Measurements from ENCODE around the gene HMMR. TPM values are rescaled to one million over a fixed set of nuclear protein-coding genes. Genes with fewer than 3 reads are reported as not detected.
A peak's percentile ranks its signal among the peaks of the same experiment; 100 is the strongest.
"Not testable (repeated sequence)": the region's sequence is repeated elsewhere in the genome, so short reads cannot be mapped to it uniquely, and the experiment has no call there.

HMMR gene, protein sequence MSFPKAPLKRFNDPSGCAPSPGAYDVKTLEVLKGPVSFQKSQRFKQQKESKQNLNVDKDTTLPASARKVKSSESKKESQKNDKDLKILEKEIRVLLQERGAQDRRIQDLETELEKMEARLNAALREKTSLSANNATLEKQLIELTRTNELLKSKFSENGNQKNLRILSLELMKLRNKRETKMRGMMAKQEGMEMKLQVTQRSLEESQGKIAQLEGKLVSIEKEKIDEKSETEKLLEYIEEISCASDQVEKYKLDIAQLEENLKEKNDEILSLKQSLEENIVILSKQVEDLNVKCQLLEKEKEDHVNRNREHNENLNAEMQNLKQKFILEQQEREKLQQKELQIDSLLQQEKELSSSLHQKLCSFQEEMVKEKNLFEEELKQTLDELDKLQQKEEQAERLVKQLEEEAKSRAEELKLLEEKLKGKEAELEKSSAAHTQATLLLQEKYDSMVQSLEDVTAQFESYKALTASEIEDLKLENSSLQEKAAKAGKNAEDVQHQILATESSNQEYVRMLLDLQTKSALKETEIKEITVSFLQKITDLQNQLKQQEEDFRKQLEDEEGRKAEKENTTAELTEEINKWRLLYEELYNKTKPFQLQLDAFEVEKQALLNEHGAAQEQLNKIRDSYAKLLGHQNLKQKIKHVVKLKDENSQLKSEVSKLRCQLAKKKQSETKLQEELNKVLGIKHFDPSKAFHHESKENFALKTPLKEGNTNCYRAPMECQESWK
- 51.6 and 77.6 TPM in 2 replicates for total RNA-seq (2014; rRNA removed; shearing (Covaris generic))

DNA sequence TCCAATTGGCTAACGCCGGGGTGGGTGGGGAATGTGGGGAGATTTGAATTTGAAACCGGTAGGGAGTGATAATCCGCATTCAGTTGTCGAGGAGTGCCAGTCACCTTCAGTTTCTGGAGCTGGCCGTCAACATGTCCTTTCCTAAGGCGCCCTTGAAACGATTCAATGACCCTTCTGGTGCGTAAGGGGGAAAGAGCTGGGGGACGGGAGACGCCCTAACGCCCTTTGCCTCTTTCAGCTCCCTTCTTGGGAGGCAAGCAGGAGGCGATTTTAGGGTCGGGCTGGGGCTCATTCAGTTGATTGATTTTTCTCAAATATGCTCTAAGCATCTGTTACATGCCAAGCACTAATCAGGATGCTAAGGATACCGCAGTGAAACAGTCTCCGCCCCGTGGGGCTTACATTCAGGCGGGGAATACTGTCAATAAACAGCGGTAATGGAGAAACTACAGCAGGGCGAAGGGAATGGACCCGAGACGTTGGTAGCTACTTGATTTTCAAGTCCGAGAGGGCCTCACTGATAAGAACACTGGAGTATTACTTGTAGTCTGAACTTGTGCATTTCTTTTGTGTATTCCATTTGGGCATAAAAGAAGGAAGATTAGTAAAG, at the start of gene HMMR:
HMMR (plus strand) TSS at position 71 of the 610 bp plus-strand sequence; CDS start at position 132, 61 bp downstream.
- in situ Hi-C loops (cut with HindIII; ENCODE audit: low sequenced_read_pairs) = no loop called here
- DNase-seq (ENCODE audit: low spot score) = peak; percentile 53

DNA sequence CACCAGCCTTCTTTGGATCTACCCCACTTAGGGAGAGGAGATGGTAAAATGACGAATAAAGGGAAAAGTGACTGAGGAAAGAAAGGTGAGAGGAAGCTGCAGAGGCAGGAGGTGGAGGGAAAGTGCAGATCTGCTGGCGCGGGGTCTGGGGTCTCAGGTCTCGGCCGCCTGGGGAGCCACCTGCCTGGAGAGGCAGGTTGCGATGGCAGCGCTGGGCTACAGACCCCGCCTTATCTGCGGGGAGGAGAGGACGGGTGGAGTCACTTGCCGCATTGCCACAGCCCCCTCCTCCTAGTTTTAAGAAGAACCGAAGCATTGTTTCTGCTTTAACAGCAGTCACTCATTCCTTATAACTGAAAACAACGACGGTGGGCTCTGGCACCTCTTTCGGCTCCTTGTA, 44.8 kb upstream of the HMMR start:
- DNase-seq (ENCODE audit: low spot score); in situ Hi-C loops (cut with HindIII; ENCODE audit: low sequenced_read_pairs): not testable (repeated sequence)

DNA sequence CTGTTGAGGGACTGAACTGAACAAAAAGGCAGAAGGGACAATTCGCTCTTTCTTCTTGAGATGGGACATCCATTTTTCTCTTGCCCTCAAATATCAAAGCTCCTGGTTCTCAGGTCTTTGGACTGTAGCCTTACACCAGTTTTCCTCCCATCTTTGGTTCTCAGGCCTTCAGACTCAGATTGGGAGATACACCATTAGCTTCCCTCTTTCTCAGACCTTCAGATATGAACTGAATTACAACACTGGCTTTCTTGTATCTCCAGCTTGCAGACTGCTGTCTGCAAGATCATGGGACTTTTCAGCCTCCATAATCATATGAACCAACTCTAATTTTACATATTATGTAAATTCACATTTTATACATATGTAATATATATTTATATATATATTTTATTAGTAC, 35.6 kb upstream of the HMMR start:
- in situ Hi-C loops (cut with HindIII; ENCODE audit: low sequenced_read_pairs) = no loop called here
- DNase-seq (ENCODE audit: low spot score) = no peak

DNA sequence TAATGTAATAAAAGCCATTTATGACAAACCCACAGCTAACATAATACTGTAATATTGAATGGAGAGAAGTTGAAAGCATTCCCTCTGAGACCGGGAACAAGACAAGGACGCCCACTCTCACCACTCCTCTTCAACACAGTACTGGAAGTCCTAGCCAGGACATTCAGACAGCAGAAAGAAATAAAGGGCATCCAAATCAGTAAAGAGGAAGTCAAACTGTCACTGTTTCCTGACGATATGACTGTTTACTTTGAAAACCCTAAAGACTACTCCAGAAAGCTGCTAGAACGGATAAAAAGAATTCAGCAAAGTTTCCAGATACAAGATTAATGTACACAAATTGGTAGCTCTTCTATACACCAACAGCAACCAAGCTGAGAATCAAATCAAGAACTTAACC, 34.3 kb upstream of the HMMR start:
- DNase-seq (ENCODE audit: low spot score); in situ Hi-C loops (cut with HindIII; ENCODE audit: low sequenced_read_pairs): not testable (repeated sequence)

DNA sequence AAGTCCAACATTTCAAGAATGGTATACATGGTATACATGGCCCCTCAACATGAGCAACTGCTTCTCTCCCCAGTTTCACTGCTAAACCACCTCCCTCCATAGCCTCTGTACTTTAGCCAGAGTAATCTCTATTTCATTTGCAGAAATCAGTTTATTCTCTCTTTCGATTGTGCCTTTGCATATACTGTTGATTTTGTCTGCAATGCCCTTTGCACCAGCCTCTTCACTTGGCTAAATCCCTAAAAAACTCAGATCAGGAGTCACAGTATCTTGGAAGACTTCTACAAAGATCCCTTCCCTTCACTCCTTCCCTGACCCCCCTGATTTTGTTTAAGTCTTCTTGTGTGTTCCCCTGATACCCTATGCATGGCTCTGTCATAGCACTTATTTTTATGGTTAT, 27.9 kb upstream of the HMMR start:
- in situ Hi-C loops (cut with HindIII; ENCODE audit: low sequenced_read_pairs) = no loop called here
- no peak for DNase-seq (ENCODE audit: low spot score)

DNA sequence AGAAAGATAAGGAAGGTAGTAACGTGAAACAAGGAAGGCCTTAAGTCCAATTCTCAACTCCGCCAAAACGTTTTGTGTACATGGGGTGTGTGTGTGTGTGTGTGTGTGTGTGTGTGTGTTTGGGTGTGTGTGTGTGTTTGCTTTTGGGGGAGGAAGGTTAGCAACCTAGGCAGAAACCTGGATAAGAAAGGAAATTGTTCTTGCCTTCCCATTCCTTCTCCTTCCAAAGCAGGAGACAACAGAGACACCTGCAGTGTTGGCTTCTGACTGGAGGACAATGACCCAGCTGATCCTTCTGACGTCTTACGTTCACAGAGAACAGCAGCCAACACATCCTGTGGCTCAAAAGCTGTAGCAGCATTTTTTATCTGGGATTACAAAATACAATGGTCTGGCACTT, 27.2 kb upstream of the HMMR start:
- no peak for DNase-seq (ENCODE audit: low spot score)
- in situ Hi-C loops (cut with HindIII; ENCODE audit: low sequenced_read_pairs) = no loop called here

DNA sequence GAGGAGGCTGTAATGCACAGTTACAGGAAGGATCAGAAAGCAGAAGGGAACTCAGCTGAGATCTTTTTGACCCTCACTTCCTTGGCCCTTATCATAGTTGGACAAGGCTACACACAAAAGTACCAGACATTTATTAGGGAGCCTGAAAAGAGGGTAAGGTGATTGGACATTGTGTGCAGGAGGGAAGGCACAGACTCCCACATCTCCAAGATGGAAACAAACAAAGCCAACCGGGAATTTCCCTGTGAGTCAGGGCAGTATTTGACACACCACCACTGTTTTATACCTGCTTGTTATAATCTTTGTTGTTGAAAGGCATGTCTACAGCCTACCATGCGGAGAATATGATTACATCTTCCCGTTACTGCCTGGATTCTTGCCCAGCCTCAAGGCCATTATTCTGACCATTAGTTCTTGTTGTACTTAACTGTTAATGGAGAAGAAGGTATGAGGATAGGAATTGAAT, 26.0 kb upstream of the HMMR start:
- in situ Hi-C loops (cut with HindIII; ENCODE audit: low sequenced_read_pairs) = no loop called here

DNA sequence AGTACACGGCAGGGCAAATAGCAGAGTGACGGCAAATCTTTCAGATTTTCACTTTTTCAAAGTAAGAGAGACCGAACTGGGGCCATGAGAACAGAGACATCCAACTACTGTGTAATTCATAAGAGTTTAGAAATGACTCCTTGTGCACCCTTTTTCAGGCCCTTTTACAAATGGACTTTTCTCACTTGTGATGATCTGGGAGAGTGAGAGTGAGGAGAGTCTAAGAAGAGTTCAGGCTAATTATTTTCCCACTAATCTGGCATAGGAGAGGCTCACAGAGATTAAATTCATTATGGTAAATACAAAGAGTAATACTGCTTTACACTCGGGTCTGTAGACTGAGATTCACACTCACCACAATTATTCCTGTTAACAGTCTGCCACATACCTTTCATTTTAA, 23.9 kb upstream of the HMMR start:
- in situ Hi-C loops (cut with HindIII; ENCODE audit: low sequenced_read_pairs) = no loop called here
- no peak for DNase-seq (ENCODE audit: low spot score)

More for the DNA sequence above, 26.0 kb upstream of the HMMR start:
- no peak for DNase-seq (ENCODE audit: low spot score)

DNA sequence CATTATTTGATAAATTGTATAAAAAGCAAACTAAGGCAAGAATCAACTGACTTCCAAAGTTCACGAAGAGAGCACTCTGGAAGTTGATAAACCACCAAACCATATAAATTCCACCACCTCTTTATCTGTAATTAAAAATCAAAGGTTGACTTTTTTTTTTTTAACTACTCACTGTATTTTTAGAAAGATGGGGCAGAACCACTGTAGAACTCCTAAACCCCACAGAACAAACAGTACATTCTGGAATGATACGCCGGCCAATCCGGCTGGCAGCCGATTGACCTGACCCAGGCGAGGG, 23.5 kb upstream of the HMMR start:
- DNase-seq (ENCODE audit: low spot score) = no peak
- in situ Hi-C loops (cut with HindIII; ENCODE audit: low sequenced_read_pairs) = no loop called here

DNA sequence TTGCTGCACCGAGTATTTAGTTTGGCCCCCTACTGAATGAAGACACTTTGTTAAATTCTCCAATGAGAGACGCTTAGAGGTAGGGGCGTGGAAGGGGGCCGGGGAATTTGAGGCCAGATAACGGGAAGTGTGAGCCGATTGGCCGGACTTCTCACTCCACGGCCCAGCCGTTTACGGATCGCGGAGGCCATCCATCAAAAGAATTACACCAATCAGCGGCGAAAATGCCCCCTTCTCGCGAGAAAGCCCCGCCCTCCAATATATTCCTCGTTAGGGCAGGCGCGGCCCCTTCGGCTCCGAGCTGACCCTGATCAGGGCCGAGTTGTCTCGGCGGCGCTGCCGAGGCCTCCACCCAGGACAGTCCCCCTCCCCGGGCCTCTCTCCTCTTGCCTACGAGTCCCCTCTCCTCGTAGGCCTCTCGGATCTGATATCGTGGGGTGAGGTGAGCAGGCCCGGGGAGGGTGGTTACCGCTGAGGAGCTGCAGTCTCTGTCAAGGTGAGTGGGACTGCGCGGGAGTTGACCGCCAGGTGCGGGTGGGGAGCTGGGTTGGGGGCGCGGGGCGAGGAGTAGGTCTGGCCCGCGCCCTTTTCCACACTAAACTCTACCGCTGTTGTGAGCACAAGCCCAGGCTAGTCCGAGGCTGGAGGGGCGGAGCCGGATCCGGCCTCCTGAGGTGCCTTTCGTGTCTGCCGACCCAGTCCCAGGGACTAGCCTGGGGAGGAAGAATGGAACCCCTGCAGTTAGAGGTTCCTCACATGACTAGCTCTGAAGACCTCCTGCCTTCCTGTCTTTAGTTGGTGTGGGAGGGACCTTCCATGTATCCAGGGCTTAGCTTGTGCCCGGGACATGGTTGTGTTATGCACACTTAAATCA, 22.9 kb upstream of the HMMR start, which contains the start of gene CCNG1:
CCNG1 (plus strand) TSS at position 287 of the 874 bp plus-strand sequence. CDS start 1,662 bp downstream, outside the sequence.
- in situ Hi-C loops (cut with HindIII; ENCODE audit: low sequenced_read_pairs) = no loop called here
- peak; percentile 99 for DNase-seq (ENCODE audit: low spot score)

DNA sequence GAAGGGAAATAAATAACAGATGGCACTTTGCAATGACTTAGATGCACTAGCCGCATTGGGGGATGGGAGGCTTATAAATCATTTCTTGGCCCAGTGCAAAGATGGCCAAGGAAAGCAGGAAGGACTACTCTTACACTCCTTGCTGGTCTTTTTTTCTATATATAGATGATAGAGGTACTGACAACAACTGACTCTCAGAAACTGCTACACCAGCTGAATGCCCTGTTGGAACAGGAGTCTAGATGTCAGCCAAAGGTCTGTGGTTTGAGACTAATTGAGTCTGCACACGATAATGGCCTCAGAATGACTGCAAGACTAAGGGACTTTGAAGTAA, 21.4 kb upstream of the HMMR start:
- in situ Hi-C loops (cut with HindIII; ENCODE audit: low sequenced_read_pairs) = no loop called here
- peak; percentile 33 for DNase-seq (ENCODE audit: low spot score)

DNA sequence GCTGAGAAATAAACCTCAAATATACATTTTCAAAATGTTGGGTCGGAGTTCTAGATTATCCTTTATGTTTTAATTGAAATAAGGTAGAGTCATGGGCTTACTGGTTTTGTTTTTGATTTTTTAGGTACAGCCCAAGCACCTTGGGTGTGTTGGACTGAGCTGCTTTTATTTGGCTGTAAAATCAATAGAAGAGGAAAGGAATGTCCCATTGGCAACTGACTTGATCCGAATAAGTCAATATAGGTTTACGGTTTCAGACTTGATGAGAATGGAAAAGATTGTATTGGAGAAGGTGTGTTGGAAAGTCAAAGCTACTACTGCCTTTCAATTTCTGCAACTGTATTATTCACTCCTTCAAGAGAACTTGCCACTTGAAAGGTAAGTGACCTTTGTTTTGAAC, 19.5 kb upstream of the HMMR start:
- DNase-seq (ENCODE audit: low spot score) = no peak
- in situ Hi-C loops (cut with HindIII; ENCODE audit: low sequenced_read_pairs) = no loop called here

DNA sequence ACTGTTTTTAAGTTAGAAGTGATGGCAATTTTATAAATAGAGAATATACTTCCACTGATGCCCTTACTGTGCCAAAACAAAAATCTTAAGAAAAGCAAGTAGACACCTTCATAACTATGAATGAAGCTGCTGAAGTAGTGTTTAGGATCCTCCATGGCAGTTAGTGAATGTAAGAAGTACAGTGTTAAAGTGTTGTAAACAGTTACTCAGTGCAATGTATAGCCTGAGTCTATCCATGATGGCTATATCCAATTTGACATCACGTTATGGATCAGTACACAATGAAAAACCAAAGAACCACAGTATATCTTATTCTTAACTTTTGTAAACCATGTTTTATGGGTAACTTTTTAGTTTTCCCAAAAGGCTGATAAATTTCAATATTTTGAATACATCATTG, 15.9 kb upstream of the HMMR start:
- DNase-seq (ENCODE audit: low spot score) = no peak
- in situ Hi-C loops (cut with HindIII; ENCODE audit: low sequenced_read_pairs) = no loop called here

DNA sequence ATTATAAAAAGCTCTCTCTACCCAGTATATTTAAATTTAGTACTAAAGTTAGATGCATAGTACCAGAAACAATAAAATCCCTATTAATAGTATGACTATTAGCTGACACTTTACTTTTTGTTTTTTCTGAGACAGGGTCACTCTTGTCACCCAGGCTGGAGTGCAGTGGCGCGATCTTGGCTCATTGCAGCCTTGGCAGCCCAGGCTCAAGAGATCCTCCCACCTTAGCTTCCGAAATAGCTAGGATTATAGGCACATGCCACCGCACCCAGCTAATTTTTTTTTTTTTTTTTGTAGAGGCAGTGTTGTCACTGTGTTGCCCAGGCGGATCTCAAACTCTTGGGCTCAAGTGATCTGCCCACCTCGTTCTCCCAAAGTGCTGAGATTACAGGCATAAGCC, 15.1 kb upstream of the HMMR start:
- in situ Hi-C loops (cut with HindIII; ENCODE audit: low sequenced_read_pairs) = no loop called here
- DNase-seq (ENCODE audit: low spot score) = no peak

DNA sequence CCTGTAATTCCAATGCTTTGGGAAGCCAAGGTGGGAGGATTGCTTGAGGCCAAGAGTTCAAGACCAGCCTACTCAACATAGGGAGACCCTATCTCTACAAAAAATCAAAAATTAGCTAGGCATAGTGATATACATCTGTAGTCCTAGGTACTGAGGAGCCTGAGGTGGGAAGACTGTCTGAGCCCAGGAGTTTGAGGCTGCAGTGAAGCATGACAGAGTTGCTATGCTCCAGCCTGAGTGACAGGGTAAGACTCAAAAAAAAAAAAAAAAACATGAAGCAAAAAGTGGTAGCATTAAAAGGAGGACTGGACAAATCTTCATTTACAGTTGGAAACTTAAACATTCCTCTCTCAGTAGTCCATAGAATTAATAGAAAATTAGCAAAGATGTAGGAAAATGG, 13.2 kb upstream of the HMMR start:
- in situ Hi-C loops (cut with HindIII; ENCODE audit: low sequenced_read_pairs) = no loop called here
- no peak for DNase-seq (ENCODE audit: low spot score)

DNA sequence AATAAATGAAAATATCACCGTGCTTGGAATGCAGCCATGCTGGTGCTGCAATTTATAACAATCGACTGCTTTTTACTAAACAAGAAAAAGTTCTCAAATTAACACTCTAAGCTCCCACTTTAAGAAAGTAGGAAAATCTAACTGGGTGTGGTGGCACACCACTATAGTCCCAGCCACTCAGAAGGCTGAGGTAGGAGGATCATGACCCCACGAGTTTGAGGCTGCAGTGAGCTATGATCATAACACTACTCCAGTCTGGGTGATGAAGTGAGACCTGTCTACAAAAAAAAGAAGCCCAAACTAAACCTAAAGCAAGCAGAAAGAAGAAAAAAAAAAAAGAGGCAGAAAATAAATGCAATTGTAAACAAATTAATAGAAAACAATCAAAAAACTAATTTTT, 12.6 kb upstream of the HMMR start:
- in situ Hi-C loops (cut with HindIII; ENCODE audit: low sequenced_read_pairs) = no loop called here
- no peak for DNase-seq (ENCODE audit: low spot score)

DNA sequence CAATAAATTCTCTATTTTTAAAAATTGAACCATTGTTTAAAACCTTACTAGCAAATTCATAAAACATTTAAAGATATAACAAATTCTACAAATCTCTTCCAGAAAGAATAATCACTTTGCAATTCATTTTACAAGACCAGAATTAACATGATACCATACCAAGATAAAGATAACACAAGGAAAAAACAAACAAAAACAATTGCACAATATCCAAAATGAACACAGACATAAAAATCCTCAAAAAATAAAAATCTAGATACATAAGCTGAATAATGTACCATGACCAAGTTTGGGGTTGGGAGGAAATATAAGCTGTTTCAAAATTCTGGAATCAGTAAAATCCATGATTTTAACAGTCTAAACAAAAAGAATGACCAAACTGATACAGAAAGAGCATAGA, 11.9 kb upstream of the HMMR start:
- DNase-seq (ENCODE audit: low spot score) = no peak
- in situ Hi-C loops (cut with HindIII; ENCODE audit: low sequenced_read_pairs) = no loop called here

DNA sequence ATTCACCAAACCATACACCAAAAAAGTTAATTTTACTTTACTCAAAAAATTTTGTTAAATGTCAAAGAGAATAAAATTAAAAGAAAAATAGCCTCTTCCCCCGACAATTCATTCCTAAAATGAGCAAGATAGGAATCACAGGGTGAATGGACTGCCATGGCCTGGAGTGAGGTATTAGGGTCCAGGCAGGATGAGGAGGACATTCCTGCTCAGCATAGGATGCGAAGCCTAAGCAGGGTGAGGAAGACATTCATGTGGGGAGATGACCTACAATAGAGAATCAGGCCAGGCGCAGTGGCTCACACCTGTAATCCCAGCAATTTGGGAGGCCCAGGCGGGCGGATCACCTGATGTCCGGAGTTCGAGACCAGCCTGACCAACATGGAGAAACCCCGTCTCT, 8.9 kb upstream of the HMMR start:
- in situ Hi-C loops (cut with HindIII; ENCODE audit: low sequenced_read_pairs) = no loop called here
- no peak for DNase-seq (ENCODE audit: low spot score)

DNA sequence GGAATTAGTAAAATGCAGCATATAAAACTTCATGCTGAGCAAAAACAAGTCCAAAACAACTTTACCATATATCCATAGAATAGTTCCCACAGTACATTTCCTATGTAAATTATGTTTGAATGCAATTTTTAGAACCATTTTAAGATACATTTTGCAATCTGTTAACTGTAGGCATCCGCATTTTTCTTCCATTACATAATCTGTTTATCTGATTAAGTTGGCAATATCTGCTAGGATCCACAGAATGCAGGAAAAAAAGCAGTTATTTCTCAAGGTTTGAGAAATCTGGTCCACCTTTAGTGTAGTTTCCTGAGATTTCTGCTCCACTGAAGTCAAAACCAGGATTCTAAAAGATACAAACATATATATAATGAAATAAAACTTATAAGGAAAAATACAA, 6.7 kb upstream of the HMMR start:
- no peak for DNase-seq (ENCODE audit: low spot score)

More for the DNA sequence above, 6.7 kb upstream of the HMMR start:
- in situ Hi-C loops (cut with HindIII; ENCODE audit: low sequenced_read_pairs) = no loop called here

All from G401 (cell line).